GM18511 (cell line): ENCODE results near the gene TMEM43.

Experiments
- ATAC-seq: cut with Tn5 transposase; IDR thresholded peaks from one replicate; pipeline ENCODE4 v1.9.1; 2021; ENCODE audit warnings: mild to moderate bottlenecking, moderate library complexity; ENCODE audit not compliant: unreplicated experiment

Gene TMEM43

DNA sequence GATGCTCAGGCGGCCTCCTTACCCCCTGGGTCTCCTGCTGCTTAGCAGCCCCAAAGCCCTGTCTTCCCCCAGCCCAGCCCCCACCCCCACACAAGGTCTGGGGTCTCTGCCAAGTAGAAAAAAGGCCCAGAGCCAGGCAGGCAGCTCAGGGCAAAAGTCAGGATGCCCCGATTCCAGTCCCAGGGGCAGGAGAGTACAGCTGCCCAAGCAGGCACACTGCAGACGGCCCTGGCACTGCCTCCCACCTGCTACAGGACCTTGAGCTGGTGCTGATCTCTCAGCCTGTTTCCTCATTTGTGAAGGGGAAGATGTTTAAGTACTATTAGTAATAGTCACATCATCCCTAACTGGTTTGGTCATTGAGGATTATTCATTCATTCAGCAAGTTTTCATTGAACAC, 12.6 kb downstream of the TMEM43 start:
- no peak for ATAC-seq

DNA sequence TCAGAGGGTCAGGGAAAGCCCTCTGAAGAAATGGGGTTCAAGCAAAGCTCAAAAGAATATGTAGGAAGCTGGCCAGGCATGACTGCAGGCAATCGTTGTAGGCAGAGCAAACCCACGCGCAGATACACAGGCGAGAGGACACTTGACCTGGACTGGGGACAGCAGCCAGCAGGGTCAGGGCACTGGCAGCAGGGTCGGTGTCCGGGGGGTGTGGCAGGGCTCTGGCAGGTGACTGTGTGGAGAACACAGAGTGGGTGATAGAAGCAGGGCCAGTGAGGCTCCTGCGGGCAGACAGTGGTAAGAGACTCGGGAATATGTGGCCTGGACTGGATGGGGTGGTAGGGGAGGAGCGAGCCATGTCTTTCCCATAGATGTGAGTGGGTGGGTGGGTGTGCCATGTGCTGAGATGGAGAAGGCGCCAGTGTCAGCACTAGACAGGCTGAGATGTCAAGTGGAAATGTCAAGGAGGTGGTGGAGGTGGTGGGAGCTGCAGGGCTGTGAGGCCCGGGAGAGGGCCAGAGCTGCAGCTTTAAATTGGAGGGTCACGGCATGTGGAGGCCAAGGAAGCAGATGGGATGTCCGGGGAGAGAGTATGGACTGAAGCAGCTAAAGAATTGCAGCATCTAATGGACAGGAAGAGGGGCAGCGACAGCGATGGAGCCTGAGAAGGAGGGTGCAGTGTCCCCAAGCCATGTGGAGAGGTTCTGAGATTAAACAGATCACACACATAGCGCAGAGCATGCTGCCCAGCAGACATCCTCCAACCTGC, 13.4 kb downstream of the TMEM43 start:
- no peak for ATAC-seq

DNA sequence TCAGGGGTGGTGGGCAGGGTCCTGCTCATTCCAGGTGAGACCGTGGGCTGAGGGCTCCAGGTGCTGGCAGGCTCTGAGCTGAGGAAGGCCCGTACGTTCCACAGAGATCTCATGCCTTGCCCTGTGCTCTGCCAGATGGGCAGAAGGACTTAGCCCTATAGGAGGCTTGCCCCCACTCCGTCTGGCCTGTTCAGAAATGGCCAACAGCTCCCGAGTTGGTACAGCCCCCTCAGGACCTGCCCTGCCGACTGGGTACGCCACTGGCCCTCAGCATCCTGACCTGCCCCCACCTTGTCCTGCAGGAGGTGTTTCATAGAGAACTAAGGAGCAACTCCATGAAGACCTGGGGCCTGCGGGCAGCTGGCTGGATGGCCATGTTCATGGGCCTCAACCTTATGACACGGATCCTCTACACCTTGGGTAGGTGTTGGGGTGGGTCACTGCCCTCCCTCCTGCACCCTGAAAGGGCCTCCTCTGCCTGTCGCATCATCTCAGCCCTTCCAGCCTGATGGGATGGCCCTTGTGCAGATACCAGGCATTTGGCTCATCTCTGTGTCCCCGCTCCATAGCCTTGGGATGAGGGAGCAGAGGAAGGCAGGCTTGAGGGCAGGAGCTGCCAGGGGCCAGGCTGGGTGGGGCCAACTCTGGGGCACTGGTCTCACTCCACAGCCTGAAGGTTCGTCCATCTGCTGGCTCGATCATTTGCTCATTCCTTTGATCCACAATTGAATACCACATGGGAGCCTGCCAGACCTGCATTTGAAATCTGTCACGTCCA, 14.2 kb downstream of the TMEM43 start:
- no peak for ATAC-seq

DNA sequence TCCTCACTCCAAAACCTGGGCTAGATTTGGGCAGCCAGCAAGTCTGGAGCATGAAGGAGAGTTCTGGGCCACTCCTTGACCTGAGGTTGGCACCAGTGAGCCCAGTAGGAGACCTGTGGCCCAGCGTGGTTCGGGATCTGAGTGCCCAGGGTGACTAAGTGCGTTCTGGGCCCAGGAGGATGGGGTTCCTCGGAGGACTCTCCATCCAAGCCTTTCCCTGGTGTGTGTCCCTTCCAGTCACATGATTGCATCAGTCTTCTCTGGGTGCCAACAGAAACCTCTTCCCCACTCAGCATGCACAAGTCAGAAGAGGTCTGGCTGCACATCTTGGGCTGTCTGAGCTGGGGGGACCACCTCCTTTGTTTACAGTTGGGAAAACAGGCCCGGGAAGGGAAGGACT, 14.9 kb downstream of the TMEM43 start:
- ATAC-seq = no peak

DNA sequence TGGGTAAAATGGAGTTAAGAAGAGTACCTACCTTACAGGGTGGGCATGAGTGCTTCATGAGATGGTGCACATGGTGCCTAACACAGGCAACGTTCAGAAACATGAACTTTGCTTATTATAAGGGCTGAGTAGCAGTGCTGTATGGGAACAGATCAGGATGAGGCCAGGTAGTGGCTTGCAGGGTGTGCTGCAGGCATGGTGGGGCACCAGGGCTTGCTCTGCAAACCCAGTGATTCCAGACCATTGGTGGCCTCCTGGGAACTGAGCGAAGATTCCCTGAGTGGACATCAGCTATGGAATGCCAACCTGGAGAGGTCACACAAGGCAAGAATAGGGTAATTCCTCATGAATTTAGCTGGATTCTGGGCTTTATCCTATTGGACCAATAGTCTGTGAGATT, 15.8 kb downstream of the TMEM43 start:
- no peak for ATAC-seq

DNA sequence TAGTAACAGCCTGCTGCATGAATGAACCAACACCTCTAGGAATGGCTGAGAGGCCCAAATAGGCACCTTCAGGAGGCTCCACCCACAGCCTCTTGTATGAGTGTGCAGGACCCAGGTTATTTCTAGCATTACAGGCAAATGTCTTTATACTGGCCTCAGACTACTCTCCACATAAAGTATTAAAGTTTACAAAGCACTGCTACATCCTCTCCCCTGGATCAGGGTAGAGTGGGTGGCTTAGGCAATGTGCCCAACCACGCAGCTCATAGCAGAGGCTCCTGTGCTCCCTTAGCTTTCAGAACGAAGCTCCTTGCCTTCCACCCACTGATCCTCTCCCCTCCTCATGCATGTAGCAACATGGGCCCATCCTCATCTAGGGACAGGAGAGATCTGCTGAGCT, 16.3 kb downstream of the TMEM43 start:
- no peak for ATAC-seq

DNA sequence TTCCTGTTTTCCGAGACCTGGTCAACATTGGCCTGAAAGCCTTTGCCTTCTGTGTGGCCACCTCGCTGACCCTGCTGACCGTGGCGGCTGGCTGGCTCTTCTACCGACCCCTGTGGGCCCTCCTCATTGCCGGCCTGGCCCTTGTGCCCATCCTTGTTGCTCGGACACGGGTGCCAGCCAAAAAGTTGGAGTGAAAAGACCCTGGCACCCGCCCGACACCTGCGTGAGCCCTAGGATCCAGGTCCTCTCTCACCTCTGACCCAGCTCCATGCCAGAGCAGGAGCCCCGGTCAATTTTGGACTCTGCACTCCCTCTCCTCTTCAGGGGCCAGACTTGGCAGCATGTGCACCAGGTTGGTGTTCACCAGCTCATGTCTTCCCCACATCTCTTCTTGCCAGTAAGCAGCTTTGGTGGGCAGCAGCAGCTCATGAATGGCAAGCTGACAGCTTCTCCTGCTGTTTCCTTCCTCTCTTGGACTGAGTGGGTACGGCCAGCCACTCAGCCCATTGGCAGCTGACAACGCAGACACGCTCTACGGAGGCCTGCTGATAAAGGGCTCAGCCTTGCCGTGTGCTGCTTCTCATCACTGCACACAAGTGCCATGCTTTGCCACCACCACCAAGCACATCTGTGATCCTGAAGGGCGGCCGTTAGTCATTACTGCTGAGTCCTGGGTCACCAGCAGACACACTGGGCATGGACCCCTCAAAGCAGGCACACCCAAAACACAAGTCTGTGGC, 16.9 kb downstream of the TMEM43 start:
- ATAC-seq = no peak

DNA sequence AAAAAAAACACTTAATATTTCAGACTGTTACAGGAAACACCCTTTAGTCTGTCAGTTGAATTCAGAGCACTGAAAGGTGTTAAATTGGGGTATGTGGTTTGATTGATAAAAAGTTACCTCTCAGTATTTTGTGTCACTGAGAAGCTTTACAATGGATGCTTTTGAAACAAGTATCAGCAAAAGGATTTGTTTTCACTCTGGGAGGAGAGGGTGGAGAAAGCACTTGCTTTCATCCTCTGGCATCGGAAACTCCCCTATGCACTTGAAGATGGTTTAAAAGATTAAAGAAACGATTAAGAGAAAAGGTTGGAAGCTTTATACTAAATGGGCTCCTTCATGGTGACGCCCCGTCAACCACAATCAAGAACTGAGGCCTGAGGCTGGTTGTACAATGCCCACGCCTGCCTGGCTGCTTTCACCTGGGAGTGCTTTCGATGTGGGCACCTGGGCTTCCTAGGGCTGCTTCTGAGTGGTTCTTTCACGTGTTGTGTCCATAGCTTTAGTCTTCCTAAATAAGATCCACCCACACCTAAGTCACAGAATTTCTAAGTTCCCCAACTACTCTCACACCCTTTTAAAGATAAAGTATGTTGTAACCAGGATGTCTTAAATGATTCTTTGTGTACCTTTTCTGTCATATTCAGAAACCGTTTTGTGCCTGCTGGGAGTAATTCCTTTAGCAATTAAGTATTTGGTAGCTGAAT, 17.9 kb downstream of the TMEM43 start:
- ATAC-seq = no peak

DNA sequence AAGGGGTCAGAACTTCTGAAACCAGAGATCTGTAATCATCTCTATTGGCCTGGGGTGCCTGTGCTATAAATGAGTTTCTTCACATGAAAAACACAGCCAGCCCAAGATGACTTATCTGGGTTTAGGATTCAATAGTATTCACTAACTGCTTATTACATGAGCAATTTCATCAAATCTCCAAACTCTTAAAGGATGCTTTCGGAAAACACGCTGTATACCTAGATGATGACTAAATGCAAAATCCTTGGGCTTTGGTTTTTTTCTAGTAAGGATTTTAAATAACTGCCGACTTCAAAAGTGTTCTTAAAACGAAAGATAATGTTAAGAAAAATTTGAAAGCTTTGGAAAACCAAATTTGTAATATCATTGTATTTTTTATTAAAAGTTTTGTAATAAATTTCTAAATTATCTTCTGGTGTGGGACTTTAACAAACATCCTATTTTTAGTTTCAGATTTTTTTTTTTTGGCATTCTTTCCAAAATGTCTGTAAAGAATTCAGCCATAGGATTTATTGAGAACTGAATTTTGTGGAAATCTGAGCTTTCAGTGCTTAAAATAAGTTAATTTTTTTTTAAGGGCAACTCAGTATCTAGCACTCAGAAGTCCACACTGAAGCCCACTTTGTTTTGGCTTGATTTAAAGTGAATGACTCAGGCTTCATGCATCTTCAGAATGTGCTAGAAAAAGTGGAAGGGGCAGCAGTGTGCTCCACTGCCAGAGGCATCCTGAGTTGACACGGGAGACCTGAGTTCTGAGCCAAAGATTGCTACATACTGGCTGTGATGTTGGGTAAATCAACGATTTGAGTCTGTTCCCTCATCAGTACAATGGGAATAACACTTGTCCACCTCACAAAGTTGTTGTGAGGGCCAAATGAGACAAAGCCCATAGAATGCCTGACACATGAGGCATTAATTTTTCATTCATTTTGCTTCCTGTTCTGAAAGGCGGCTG, 18.7 kb downstream of the TMEM43 start:
- ATAC-seq = no peak

DNA sequence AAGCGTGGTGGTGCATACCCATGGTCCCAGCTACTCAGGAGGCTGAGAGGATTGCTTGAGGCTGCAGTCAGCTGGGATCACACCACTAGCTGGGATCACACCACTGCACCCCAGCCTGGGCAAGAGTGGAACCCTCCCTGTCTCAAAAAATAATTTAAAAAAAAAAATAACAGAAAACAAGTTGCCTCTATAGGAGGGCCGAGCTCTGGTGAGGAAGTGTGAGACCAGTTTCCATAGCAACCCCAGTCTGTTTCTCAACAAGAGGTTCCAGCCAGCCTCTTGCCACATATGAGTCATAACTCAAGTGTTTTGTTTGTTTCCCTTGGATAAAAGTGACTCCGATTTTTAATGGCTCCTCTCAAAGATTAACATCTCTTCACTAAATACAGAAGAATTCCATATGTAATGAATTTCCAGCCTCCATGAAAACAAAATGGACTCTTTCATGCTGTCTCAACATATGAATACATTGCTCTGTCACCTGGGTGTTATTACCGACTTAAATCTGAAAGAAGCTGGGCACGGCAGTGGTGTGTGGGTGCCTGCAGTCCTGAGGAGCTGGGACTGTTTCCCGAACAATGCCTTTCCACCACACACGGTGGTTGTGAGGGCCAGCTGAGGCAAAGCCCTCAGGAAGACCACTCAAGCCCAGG, 19.7 kb downstream of the TMEM43 start:
- ATAC-seq = peak; percentile 98

DNA sequence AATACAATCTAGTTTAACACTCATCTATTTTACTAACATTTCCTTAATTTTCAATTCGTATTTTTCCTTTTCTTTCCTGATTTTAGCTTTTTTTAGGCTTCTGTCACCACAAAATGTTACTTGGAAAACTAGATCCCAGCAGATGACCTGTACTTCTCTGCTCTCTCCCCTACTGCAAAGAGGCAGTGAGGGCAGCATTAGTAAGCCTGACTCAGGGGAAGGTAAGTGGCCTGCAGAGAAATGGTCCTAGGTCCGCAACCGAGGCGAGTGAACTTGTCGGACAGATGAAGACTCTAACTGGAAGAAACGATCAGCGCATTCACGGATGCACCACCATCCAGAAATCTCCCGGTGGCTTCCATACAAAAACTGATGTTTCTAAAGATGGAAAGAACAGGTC, 20.4 kb downstream of the TMEM43 start:
- ATAC-seq = no peak

DNA sequence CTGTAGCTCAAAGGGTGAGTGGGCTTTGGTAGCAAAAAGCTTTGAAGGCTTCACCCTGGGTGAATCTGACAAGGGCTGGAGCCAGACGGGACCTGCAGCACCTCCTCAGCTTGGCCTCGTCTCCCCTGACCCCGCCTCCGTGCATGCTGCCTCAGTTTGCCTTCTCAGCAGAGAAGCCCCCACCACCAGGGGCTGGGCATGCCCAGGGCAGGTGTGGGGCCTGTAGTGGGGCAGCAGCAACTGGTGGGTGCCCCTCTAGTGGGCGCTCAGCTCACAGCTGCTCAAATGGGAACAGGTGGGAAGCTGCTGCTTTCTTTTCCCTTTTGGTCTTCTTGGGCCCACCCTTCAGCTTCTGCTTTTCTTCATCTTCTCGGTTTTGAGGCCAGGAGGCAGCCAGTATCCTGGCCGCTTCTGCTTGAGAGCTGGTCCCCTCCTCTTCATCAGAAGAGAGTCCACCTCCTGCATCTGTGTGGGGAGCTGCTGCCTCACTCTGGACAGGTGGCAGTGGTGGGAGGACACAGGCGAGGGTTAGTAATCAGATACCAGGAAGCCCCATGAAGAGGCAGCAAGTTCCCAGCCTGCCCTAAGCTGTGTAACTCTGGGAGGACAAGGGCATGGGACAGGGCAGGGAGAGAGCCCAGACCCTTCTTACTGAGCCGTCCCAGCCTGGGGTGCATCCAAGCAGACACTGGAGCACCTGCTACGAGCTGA, 21.0 kb downstream of the TMEM43 start:
- no peak for ATAC-seq

DNA sequence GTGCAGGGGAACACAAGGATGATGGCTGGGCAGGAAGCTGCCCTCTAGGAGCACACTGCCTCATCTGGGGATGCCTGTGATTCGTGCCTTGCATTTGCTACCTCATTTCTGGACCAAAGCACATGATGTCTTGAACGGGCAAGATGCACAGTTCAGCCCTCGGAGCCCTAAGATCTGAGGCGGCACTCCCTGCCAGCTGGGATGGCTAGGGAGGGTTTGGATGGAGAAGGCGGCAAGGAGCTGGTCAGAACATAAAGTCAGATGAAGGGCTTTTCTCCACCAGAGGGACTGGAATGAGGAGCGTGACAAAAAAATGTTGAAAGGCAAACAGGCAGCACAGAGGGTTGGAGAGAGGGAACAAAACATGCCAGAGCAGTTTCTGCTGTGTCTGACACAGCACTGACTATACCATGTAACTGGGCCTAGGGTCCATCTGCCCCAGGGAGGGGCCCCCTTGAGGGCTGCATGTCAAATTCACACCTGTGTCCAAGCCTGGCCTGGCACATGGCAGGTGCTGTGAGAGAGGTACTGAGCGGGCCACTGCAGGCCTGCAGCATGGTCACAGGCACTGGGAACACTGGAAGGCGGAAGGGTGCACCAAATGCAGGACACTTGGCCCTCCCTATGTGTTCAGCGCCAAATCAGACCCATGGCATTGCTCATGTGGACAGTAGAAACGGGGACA, 21.7 kb downstream of the TMEM43 start:
- no peak for ATAC-seq

DNA sequence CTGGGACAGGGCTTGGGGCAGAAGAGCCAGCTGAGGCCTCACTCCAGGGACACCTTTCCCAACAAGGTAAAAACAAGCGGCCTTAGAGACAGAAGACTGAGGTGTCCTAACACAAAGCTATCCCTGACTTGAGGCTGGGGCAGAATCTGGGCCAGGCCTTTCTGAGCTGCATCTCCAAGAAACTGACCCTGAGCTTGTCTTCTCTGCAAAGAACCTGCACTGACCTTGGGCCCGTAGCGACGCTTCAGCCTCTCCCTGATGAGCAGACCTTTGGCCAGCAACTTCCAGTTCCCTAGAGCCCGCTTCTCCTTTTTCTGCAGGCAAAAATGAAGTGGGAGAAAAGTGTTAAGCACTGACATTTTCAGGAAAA, 22.2 kb downstream of the TMEM43 start:
- no peak for ATAC-seq

DNA sequence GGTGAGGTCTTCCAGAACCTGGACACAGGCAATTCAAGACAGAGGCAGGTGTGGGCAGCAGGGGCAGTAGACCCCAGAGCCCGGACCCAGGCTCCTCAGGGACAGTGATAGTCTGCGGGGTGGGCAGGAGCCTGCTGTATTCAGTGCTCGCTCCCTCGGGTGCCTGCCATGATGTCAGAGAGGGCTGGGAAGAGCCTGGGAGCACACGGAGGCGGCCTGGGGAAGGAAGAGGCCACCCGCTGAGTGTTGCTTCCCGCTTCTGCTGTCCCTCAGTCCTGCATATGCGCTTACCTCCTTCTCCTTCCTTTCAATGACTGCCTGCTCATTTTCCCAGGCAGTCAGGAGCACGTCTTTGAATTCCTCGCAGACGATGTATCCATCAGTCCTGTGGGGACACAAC, 22.8 kb downstream of the TMEM43 start:
- no peak for ATAC-seq

DNA sequence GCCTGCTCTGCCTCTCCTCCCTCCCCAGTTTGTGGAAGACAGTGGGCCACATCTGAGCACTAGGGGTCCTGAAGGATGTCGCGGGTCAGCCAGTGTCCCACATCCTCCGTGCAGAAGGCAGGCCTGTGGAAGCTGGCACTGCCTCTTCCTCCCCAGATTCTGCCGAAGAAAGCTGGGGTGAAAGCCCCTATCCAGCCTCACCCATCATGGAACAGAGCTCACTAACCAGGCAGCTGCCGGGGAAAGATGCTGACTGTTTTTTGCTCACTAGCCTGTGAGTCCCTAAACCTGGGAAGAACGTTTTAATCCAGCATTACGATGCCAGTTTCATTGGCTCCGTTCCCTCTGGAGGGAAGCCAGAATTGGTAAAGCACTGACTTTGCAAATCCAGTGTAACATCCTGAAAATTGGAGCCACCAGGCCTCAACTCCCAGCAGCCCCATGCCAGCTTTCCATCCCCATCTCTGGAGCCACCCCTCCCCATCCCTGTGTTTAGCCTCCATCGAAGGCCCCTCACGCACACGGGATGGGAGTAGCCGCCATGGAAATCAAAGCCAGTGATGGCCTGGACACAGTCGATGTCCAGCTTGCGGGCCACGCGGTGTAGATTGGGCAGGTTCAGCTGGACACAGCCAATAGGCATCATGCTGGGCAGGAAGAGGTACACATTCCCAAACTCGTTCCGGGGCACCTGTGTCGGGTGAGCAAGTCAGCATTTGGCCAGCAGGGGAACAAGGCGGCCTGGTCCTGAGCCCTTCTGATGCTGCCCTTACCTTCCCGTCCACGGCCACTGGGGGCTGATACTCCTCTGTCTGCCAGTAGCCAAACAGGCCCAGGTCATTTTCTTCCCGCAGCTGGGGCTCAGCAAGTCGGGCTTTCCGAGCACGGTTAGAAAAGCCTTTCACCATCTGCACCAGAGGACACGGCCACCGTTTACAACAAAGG, 23.5 kb downstream of the TMEM43 start:
- ATAC-seq = no peak

DNA sequence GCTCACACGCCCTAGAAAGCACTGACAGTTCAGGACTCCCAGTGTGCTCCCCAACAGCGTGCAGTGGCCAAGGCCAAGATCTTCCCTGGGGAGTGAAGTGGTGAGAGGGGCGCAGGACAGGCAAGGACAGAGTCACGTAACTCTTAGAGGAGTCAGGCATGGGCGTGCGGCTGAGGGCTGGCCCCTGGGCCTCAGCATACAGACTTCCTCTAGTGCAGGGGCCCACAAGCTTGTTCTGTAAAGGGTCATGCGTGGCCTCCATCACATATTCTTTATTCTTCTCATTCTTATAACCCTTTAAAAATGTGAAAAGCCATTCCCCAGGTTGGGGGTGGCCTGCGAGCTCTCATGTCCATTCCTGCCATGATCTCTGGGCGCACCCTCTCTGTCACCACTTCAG, 25.2 kb downstream of the TMEM43 start:
- ATAC-seq = no peak
